HG03342 (cell line): Measurements from ENCODE around the gene DUSP22.
"Not testable (repeated sequence)": the region's sequence is repeated elsewhere in the genome, so short reads cannot be mapped to it uniquely, and the experiment has no call there.

Source experiments
- ATAC-seq: cut with Tn5 transposase; IDR thresholded peaks from one replicate; pipeline ENCODE4 v1.9.1; 2021; ENCODE audit warnings: mild to moderate bottlenecking, moderate library complexity; ENCODE audit not compliant: unreplicated experiment

Gene DUSP22

GRCh38 chr6:376827-377640, 84.7 kb downstream of the DUSP22 start:
- no peak for ATAC-seq

- ATAC-seq = not testable (repeated sequence)
These were observed 85.3 kb downstream of the DUSP22 start for GRCh38 chr6:377641-378020.

DNA sequence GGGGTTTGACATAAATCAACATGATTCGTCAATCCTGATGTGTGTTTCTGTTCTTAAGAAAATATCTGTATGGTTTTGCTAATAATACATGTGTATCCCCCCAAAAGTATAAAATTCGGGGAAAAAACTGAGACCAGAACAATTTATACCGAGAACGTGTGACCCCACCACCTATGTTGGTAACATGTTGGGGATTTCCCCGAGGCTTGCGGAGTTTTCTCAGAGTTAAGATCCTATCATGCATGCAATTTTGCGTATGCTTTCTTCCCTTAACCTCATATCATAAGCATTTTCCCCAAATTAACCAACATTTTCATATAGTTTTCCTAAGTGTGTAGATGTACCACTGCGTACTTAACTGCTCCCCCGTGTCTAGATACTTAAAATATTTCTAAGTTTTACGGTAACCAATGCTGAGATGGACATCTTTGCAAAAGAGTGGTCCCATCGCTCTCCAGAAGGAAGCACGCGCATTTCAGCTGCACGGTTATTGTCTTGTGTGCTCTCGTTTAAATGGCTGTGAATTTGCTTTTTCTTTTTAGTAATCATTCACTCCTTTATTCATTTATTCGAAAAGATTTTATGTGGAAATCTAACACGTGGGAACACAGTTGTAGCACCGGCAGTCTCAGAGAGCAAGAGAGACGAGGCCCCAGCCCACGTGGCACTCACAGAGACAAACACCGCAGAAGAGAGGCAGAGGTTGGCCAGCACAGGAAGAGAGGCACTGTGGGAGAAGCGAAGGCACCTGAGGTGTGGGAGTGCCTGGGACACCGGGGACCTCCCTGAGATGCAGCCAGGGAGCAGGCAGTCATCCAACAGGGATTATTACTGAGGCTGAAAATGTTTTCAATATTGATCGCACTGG, 86.0 kb downstream of the DUSP22 start:
- ATAC-seq = no peak

- ATAC-seq = no peak
These were observed 86.7 kb downstream of the DUSP22 start for GRCh38 chr6:378958-379409.

- ATAC-seq = no peak
These were observed 87.3 kb downstream of the DUSP22 start for GRCh38 chr6:379410-380181.

GRCh38 chr6:380234-381218, 88.2 kb downstream of the DUSP22 start:
- ATAC-seq = no peak

- no peak for ATAC-seq
These were observed 89.6 kb downstream of the DUSP22 start for GRCh38 chr6:381742-382461.

DNA sequence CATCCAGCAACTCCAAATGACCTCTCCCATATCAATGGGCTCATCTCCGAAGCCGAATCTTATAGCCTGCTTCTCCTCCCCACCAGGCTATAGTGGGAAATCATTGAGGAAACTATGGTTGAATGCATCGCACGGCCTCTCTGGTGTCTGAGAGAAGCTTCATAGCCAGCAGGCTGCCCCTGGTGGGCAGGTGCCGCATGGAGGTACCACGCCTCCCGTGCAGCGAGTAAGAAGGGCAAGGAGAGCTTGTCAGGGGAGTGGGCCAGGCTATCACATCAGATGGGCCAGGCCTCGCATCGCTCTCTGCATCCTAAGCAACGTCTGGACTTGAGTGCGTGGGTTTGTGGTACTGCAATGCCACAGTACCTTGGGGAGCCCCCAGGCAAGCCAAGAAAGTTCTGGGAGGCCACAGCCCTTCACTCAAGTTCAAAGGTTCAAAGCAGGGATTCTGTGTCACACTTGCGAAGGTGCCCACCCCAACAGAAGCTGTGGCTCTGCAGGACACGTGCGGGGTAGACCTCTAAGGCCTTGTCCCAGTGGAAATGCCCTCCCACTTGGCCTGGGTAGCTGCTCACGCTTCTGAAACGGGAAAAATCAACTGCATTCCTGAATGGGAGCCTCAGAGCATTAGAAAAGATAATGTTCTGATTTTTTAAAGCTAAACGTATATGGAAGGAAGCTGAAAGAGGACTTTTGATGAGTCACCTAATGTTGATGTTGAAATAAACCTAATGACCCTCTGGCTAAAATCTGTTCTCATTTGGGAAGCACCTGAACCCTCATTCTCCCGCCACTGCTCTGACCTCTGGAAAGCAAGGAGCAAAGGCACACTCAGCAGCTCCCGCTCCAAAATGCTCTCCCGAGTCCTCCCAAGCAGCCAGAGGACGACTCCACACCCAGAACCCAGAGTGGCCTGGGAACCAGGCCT, 90.9 kb downstream of the DUSP22 start:
- ATAC-seq = no peak

DNA sequence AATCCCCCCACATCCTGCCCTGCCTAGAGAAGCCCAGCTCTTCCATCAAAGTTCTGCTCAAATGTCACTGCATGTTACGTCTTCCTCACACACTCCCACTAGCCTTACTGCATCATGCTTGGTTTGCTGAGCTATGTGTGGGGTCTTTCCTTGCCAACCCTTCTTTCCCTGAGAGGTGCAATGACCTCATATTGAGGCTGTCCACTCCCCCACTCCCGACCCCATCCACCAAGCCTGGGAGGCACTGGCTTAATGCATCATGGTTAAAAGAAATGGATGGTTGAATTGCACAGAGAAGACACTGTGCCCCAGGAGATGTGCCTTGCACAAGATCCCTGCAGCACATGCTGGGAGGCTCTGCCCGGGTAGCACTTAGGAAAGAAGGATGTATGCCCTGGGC, 91.6 kb downstream of the DUSP22 start:
- no peak for ATAC-seq

- ATAC-seq = no peak
These were observed 92.6 kb downstream of the DUSP22 start for GRCh38 chr6:384898-385297.

- ATAC-seq = no peak
These were observed 93.3 kb downstream of the DUSP22 start for GRCh38 chr6:385614-386013.

GRCh38 chr6:386688-387266, 94.5 kb downstream of the DUSP22 start:
- no peak for ATAC-seq

DNA sequence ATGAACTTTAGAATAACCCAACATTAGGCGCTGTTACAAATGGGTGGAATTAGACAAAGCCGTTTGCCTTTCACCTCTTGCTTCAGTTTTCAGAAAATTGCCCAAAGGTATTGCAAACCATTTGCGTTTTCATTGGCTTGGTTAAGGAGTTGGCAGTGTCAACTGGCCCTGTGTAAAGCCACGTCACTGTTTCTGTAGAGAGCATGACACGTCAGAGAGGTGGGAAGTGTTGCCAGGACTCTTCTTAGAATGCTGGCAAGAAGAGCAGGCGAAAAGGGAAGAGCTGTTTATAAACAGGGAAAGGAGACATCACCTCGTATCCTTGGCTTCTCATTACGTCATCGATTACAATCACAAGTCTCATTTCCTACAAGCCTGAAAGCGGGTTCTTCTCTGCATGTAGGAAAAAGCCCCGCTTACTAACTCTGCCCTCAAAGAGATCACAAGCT, 95.0 kb downstream of the DUSP22 start:
- ATAC-seq = no peak

- no peak for ATAC-seq
These were observed 96.1 kb downstream of the DUSP22 start for GRCh38 chr6:388202-388903.

- ATAC-seq = no peak
These were observed 96.9 kb downstream of the DUSP22 start for GRCh38 chr6:389143-389542.

- peak; percentile 34 for ATAC-seq
These were observed 97.3 kb downstream of the DUSP22 start for GRCh38 chr6:389622-390021.

- ATAC-seq = peak; percentile 12
These were observed 98.7 kb downstream of the DUSP22 start for GRCh38 chr6:390914-391558.
